ENCODE measurements around the gene EDEM2. TPM values are rescaled to one million over a fixed set of nuclear protein-coding genes. Genes with fewer than 3 reads are reported as not detected.

The EDEM2 gene
- polyA plus RNA-seq, 2 donors, result 5.3 to 8.6 TPM

- 86 to 87% methylated on average over 5 of the region's 5 CpGs for WGBS, 2 donors
- Histone ChIP-seq H3K9me3 (ENCODE audit: control insufficient read depth in 2 of 2, insufficient read depth in 1 of 2, low read depth in 1 of 2, low read length in 1 of 2) (no peaks in the 10 kb centered on the region), H3K4me1 (ENCODE audit: control insufficient read depth in 2 of 2, insufficient read depth in 2 of 2, low read length in 1 of 2) (no peaks in the 10 kb centered on the region), H3K4me3 (ENCODE audit: low read depth in 1 of 2, low read length in 2 of 2) (no peak overlapping the region), H3K36me3 (ENCODE audit: control insufficient read depth in 2 of 2, insufficient read depth in 2 of 2, low read length in 1 of 2) (peaks cover 19 to 35% of the 10 kb centered on the region in 2 donors), H3K27me3 (ENCODE audit: control insufficient read depth in 1 of 2, insufficient read depth in 2 of 2, low read length in 2 of 2) (no peaks in the 10 kb centered on the region), H3K27ac (ENCODE audit: low read depth in 2 of 2, low read length in 1 of 2) (no peak overlapping the region)
Observed at GRCh38 chr20:35133735-35134134, 13.4 kb downstream of the EDEM2 start.

DNA sequence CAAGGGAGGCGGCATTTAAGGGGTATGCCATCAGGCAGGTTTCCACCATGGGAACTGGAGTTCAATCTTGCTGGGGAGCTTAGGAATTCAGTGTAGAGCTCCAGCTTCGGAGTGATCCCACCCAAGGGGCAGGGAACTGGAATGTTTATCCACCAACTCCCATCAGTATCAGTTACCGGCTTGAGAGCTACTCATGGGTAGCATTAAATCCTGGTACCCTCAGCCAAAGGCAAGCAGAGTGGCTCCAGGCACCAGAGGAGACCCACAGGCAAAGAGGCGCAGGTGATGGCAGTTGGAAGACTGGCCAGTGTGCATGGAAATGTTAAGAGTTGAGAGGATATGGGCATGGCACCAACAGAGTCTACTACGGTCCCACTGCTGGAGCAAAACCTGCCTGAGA lies 14.1 kb downstream of the EDEM2 start:
- 93 to 97% methylated on average over 5 of the region's 5 CpGs for WGBS, 2 donors
- Histone ChIP-seq H3K4me1 (ENCODE audit: control insufficient read depth in 2 of 2, insufficient read depth in 2 of 2, low read length in 1 of 2) (no peaks in the 10 kb centered on the region), H3K36me3 (ENCODE audit: control insufficient read depth in 2 of 2, insufficient read depth in 2 of 2, low read length in 1 of 2) (peaks cover 19 to 35% of the 10 kb centered on the region in 2 donors), H3K27me3 (ENCODE audit: control insufficient read depth in 1 of 2, insufficient read depth in 2 of 2, low read length in 2 of 2) (no peaks in the 10 kb centered on the region), H3K4me3 (ENCODE audit: low read depth in 1 of 2, low read length in 2 of 2) (no peak overlapping the region), H3K27ac (ENCODE audit: low read depth in 2 of 2, low read length in 1 of 2) (no peak overlapping the region), H3K9me3 (ENCODE audit: control insufficient read depth in 2 of 2, insufficient read depth in 1 of 2, low read depth in 1 of 2, low read length in 1 of 2) (no peaks in the 10 kb centered on the region)

GRCh38 chr20:35131934-35132333 lies 15.2 kb downstream of the EDEM2 start:
- 87 to 92% methylated on average over 4 of the region's 4 CpGs for WGBS, 2 donors
- no peak overlapping the region for H3K4me3 ChIP-seq (ENCODE audit: low read depth in 1 of 2, low read length in 2 of 2)
- H3K36me3 ChIP-seq (ENCODE audit: control insufficient read depth in 2 of 2, insufficient read depth in 2 of 2, low read length in 1 of 2), result peaks cover 11 to 26% of the 10 kb centered on the region in 2 donors
- no peaks in the 10 kb centered on the region for H3K27me3 ChIP-seq (ENCODE audit: control insufficient read depth in 1 of 2, insufficient read depth in 2 of 2, low read length in 2 of 2)
- no peaks in the 10 kb centered on the region for H3K4me1 ChIP-seq (ENCODE audit: control insufficient read depth in 2 of 2, insufficient read depth in 2 of 2, low read length in 1 of 2)
- H3K9me3 ChIP-seq (ENCODE audit: control insufficient read depth in 2 of 2, insufficient read depth in 1 of 2, low read depth in 1 of 2, low read length in 1 of 2), result no peaks in the 10 kb centered on the region
- no peak overlapping the region for H3K27ac ChIP-seq (ENCODE audit: low read depth in 2 of 2, low read length in 1 of 2)

GRCh38 chr20:35129647-35130069 lies 17.5 kb downstream of the EDEM2 start:
- H3K9me3 ChIP-seq (ENCODE audit: control insufficient read depth in 2 of 2, insufficient read depth in 1 of 2, low read depth in 1 of 2, low read length in 1 of 2), result no peaks in the 10 kb centered on the region
- no peak overlapping the region for H3K4me3 ChIP-seq (ENCODE audit: low read depth in 1 of 2, low read length in 2 of 2)
- H3K27ac ChIP-seq (ENCODE audit: low read depth in 2 of 2, low read length in 1 of 2), result no peak overlapping the region
- H3K36me3 ChIP-seq (ENCODE audit: control insufficient read depth in 2 of 2, insufficient read depth in 2 of 2, low read length in 1 of 2), result peaks cover 11 to 27% of the 10 kb centered on the region in 2 donors
- H3K27me3 ChIP-seq (ENCODE audit: control insufficient read depth in 1 of 2, insufficient read depth in 2 of 2, low read length in 2 of 2), result no peaks in the 10 kb centered on the region
- WGBS, 2 donors, result 77 to 79% methylated on average over 2 of the region's 2 CpGs
- H3K4me1 ChIP-seq (ENCODE audit: control insufficient read depth in 2 of 2, insufficient read depth in 2 of 2, low read length in 1 of 2), result no peaks in the 10 kb centered on the region

GRCh38 chr20:35125753-35126152 lies 21.4 kb downstream of the EDEM2 start:
- Histone ChIP-seq H3K27ac (ENCODE audit: low read depth in 2 of 2, low read length in 1 of 2) (no peak overlapping the region), H3K27me3 (ENCODE audit: control insufficient read depth in 1 of 2, insufficient read depth in 2 of 2, low read length in 2 of 2) (no peaks in the 10 kb centered on the region), H3K9me3 (ENCODE audit: control insufficient read depth in 2 of 2, insufficient read depth in 1 of 2, low read depth in 1 of 2, low read length in 1 of 2) (no peaks in the 10 kb centered on the region), H3K4me1 (ENCODE audit: control insufficient read depth in 2 of 2, insufficient read depth in 2 of 2, low read length in 1 of 2) (no peaks in the 10 kb centered on the region), H3K36me3 (ENCODE audit: control insufficient read depth in 2 of 2, insufficient read depth in 2 of 2, low read length in 1 of 2) (peaks cover 3 to 19% of the 10 kb centered on the region in 2 donors), H3K4me3 (ENCODE audit: low read depth in 1 of 2, low read length in 2 of 2) (no peak overlapping the region)
- WGBS, 2 donors, result 87 to 94% methylated on average over 5 of the region's 5 CpGs

DNA sequence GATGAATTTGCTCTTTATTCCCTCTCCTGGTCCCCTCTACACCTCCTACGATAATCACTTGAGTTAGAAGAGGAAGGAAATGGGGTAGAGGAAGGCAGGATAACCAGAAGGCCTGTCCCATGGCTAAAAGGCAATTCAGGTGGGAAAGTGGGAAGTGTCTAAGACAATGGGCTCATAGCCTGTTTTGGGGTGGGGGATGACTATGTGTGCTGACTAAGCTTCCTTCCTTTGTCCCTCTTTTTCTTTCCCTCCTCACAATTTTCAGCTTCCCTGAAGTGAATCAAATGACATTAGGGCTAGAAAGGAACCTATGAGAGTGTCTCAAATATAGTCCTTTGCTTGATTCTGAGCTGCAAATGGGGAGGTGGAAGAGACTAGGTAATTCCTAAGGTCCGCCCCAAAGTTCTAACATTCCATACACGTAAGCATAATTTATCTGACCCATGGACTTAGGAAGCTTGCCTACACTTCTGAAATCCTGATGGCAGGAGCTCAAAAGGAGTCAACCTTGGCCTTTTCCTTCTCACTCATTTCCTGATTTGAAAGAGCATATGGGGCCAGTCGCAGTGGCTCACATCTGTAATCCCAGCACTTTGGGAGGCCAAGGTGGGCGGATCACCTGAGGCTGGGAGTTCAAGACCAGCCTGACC lies 24.3 kb downstream of the EDEM2 start:
- Histone ChIP-seq H3K4me1 (ENCODE audit: control insufficient read depth in 2 of 2, insufficient read depth in 2 of 2, low read length in 1 of 2) (no peaks in the 10 kb centered on the region), H3K4me3 (ENCODE audit: low read depth in 1 of 2, low read length in 2 of 2) (no peak overlapping the region), H3K9me3 (ENCODE audit: control insufficient read depth in 2 of 2, insufficient read depth in 1 of 2, low read depth in 1 of 2, low read length in 1 of 2) (no peaks in the 10 kb centered on the region), H3K27me3 (ENCODE audit: control insufficient read depth in 1 of 2, insufficient read depth in 2 of 2, low read length in 2 of 2) (no peaks in the 10 kb centered on the region), H3K27ac (ENCODE audit: low read depth in 2 of 2, low read length in 1 of 2) (no peak overlapping the region), H3K36me3 (ENCODE audit: control insufficient read depth in 2 of 2, insufficient read depth in 2 of 2, low read length in 1 of 2) (peaks cover 3 to 23% of the 10 kb centered on the region in 2 donors)
- WGBS, 2 donors, result 88 to 90% methylated on average over 5 of the region's 5 CpGs

GRCh38 chr20:35121186-35121585 lies 25.9 kb downstream of the EDEM2 start:
- no peak overlapping the region for H3K27ac ChIP-seq (ENCODE audit: low read depth in 2 of 2, low read length in 1 of 2)
- no peak overlapping the region for H3K4me3 ChIP-seq (ENCODE audit: low read depth in 1 of 2, low read length in 2 of 2)
- no peaks in the 10 kb centered on the region for H3K4me1 ChIP-seq (ENCODE audit: control insufficient read depth in 2 of 2, insufficient read depth in 2 of 2, low read length in 1 of 2)
- H3K9me3 ChIP-seq (ENCODE audit: control insufficient read depth in 2 of 2, insufficient read depth in 1 of 2, low read depth in 1 of 2, low read length in 1 of 2), result no peaks in the 10 kb centered on the region
- H3K27me3 ChIP-seq (ENCODE audit: control insufficient read depth in 1 of 2, insufficient read depth in 2 of 2, low read length in 2 of 2), result no peaks in the 10 kb centered on the region
- H3K36me3 ChIP-seq (ENCODE audit: control insufficient read depth in 2 of 2, insufficient read depth in 2 of 2, low read length in 1 of 2), result peaks cover 3 to 25% of the 10 kb centered on the region in 2 donors
- WGBS, 2 donors, result 88 to 91% methylated on average over 7 of the region's 7 CpGs

DNA sequence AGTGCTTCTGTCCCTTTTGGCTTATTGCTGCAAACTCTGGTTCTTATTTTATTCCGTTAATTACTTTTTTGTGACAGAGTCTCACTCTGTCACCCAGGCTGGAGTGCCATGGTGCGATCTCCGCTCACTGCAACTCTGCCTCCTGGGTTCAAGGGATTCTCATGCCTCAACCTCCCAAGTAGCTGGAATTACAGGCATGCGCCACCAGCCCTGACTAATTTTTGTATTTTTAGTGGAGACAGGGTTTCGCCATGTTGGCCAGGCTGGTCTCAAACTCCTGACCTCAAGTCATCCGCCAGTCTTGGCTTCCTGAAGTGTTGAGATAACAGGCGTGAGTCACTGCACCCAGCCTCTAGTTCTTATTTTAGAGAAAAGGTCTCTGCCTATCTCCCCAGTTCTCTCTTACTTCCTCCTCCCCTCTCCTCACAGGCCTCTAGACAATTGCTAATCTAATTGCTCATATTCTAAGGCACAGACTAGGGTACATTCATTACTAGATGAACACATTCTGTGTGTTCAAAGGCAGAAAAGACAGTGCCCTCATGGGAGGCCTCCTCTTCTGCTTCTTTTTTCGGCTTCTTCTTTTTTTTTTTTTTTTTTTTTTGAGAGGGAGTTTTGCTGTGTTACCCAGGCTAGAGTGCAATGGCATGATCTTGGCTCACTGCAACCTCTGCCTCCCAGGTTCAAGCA lies 27.0 kb downstream of the EDEM2 start:
- Histone ChIP-seq H3K36me3 (ENCODE audit: control insufficient read depth in 2 of 2, insufficient read depth in 2 of 2, low read length in 1 of 2) (peaks cover 3 to 24% of the 10 kb centered on the region in 2 donors), H3K27me3 (ENCODE audit: control insufficient read depth in 1 of 2, insufficient read depth in 2 of 2, low read length in 2 of 2) (no peaks in the 10 kb centered on the region), H3K9me3 (ENCODE audit: control insufficient read depth in 2 of 2, insufficient read depth in 1 of 2, low read depth in 1 of 2, low read length in 1 of 2) (no peaks in the 10 kb centered on the region), H3K4me3 (ENCODE audit: low read depth in 1 of 2, low read length in 2 of 2) (no peak overlapping the region), H3K27ac (ENCODE audit: low read depth in 2 of 2, low read length in 1 of 2) (no peak overlapping the region), H3K4me1 (ENCODE audit: control insufficient read depth in 2 of 2, insufficient read depth in 2 of 2, low read length in 1 of 2) (no peaks in the 10 kb centered on the region)
- WGBS, 2 donors, result 84 to 92% methylated on average over 8 of the region's 8 CpGs

DNA sequence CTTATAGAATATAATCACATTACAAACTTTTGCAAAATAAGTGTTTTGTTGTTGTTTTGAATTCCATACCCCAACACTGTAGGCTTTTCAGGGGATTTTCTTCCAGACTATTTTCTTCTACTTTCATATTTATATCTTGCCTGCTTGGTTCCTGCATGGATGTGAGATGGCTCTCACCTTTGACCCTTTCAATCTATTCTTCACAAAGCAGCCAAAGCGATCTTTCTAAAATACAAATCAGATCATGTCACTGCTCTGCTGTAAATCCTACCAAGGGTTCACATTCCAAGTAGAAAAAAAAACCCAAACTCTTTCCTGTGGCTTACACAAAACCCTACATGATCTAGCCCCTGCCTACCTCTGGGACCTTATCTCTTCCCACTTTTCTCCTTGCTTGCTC lies 29.5 kb downstream of the EDEM2 start:
- Histone ChIP-seq H3K4me3 (ENCODE audit: low read depth in 1 of 2, low read length in 2 of 2) (no peak overlapping the region), H3K4me1 (ENCODE audit: control insufficient read depth in 2 of 2, insufficient read depth in 2 of 2, low read length in 1 of 2) (no peaks in the 10 kb centered on the region), H3K9me3 (ENCODE audit: control insufficient read depth in 2 of 2, insufficient read depth in 1 of 2, low read depth in 1 of 2, low read length in 1 of 2) (no peaks in the 10 kb centered on the region), H3K27ac (ENCODE audit: low read depth in 2 of 2, low read length in 1 of 2) (no peak overlapping the region), H3K36me3 (ENCODE audit: control insufficient read depth in 2 of 2, insufficient read depth in 2 of 2, low read length in 1 of 2) (peaks cover 0 to 16% of the 10 kb centered on the region in 2 donors), H3K27me3 (ENCODE audit: control insufficient read depth in 1 of 2, insufficient read depth in 2 of 2, low read length in 2 of 2) (no peaks in the 10 kb centered on the region)
- WGBS, 2 donors, result 83 to 84% methylated on average over 1 of the region's 1 CpG

GRCh38 chr20:35117196-35117595 lies 29.9 kb downstream of the EDEM2 start:
- peaks cover 0 to 14% of the 10 kb centered on the region in 2 donors for H3K36me3 ChIP-seq (ENCODE audit: control insufficient read depth in 2 of 2, insufficient read depth in 2 of 2, low read length in 1 of 2)
- H3K9me3 ChIP-seq (ENCODE audit: control insufficient read depth in 2 of 2, insufficient read depth in 1 of 2, low read depth in 1 of 2, low read length in 1 of 2), result no peaks in the 10 kb centered on the region
- H3K4me1 ChIP-seq (ENCODE audit: control insufficient read depth in 2 of 2, insufficient read depth in 2 of 2, low read length in 1 of 2), result no peaks in the 10 kb centered on the region
- H3K27me3 ChIP-seq (ENCODE audit: control insufficient read depth in 1 of 2, insufficient read depth in 2 of 2, low read length in 2 of 2), result no peaks in the 10 kb centered on the region
- no peak overlapping the region for H3K27ac ChIP-seq (ENCODE audit: low read depth in 2 of 2, low read length in 1 of 2)
- H3K4me3 ChIP-seq (ENCODE audit: low read depth in 1 of 2, low read length in 2 of 2), result no peak overlapping the region
